GM15510 (cell line): ENCODE data around the gene KCNQ4.

Source experiments
- POLR2A ChIP-seq: IDR thresholded peaks from 3 replicates; pipeline ENCODE4 v1.6.1; 2011; ENCODE audit warnings: borderline replicate concordance; ENCODE audit not compliant: insufficient read length; ENCODE audit errors: extremely low read depth

KCNQ4 gene

DNA sequence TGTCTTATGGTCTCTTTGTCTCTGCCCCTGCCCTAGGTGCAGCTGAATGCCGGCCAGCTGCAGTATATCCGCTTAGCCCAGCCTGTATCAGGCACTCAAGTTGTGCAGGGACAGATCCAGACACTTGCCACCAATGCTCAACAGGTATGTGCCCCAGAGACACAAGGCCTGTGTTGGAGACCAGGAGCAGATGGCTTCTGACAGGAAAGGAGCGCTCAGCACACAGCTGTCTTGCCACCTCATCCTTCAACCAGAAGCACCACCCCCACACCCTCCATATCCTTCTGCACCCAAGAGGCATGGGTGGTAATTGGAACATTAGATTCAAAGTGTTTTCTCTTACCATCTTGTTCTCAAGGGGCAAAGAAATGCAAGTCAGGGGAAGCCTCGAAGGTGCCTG, 17.0 kb upstream of the KCNQ4 start:
- TF ChIP-seq POLR2A = no peak

DNA sequence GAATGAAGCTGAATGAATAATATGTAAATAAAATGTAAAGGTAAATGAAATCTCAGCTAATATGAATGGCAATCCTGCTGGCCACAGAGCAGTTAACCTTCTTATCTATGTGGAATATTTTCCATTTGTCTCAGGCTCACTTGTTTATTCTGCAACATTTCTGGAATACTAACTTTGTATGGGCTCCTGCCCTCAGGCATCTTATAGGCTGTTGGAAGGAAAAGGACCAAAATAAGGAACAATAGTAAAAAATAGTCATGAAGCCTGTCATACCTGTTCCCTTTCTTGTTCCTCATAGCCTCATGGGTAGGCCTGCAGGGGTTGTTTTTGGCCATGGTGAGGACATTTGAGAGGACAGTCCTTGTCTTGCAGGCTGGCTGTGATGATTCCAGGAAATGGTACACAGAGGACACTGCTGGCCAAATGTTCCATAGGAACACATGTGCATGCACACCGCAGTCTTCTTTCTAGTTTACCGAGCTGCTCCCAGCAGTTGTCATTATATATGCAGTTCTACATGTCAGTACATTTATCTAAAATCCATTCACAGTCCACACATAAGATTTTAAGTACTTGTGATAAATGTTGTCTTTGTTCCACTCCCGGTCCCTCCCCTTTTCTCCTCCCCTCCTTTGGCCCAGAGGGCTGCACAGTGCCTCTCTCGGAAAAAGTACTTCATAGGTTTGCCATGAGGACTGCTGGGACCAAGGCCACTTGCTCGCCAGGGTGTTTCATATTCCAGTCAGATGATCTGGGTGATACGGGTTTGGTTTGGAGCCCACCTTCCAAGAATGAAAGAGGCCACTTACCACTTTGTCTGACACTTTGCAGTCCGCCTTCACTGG, 15.2 kb upstream of the KCNQ4 start:
- TF ChIP-seq POLR2A = no peak

DNA sequence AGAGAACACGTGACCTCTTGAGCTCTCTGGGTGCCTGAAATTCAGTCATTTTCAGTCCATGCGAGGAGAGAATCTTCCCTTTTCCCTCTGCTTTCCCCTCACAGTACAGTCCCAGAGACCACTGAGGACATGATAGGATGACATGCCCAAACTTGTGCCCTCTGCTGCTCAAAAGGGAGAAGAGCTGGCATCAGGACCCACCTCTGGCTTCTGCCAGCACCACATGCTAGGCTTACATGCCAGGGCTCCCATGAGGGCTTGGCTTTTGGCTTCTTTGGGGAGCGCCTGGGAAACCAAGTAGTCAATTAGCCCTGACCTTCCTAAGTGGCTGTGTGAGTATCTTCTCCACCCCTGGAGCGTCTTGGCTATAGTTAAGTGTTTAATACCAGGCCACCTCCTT, 13.8 kb upstream of the KCNQ4 start:
- TF ChIP-seq POLR2A = no peak

- TF ChIP-seq POLR2A = no peak
Measured at GRCh38 chr1:40770296-40771070, 13.1 kb upstream of the KCNQ4 start.

GRCh38 chr1:40772146-40772955, 11.2 kb upstream of the KCNQ4 start:
- no peak for TF ChIP-seq POLR2A

DNA sequence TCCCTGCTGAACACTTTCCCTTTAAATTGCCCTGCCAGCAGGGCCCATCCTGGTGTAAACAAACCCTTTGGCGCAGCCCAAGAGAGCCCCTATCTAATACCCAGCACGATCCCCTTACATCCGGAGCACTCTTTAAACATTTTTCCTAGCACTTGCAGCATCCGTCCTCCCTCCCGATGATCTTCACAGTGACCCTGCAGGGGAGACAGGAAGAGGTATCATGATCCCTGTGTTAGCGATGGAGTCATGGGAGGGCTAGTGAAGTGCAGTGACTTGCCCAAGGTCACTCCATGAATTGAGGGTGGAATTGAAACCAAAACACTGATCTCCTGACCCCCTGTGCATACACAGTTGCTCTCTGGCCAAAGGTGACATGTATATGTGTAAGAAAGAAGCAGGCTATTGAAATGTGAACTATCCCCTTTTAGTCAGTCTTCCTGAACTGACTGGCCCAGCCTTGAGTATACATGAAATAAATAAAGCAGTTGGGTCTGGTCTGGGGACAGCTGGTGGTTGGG, 9.8 kb upstream of the KCNQ4 start:
- TF ChIP-seq POLR2A = no peak

DNA sequence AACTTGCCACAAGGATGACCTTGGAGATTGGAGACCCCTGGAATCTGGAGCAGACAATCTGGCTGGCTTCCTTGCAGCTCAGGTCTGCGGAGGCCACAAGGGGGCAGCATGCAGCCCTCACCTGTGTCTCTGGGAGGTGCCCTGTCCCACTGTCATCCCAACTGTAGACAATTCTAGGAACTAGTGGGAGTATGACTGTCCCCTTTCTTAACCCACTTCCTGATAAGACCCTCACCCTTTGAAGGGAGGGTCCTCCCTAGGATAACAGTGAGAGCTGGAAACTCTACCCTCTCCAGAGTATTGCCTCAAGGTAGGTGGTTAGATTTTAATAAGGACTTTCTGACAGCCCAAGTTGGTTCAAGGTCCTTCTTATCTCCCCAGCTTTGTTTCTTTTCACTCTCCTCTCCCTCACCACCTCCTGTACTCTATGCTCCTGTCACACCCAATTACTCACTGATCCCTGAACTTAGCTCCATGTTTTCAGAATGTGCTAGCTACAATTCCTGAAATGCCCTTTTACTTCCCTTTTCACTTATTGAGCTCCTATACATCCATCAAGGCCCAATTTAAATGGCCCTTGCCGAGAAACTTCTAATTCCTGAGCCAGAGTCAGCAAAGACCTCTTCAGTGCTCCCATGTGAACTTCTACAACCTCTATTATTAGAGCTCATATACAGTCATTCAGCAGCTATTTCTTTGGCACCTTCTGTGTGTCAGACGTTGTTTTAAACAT, 9.2 kb upstream of the KCNQ4 start:
- TF ChIP-seq POLR2A = no peak

DNA sequence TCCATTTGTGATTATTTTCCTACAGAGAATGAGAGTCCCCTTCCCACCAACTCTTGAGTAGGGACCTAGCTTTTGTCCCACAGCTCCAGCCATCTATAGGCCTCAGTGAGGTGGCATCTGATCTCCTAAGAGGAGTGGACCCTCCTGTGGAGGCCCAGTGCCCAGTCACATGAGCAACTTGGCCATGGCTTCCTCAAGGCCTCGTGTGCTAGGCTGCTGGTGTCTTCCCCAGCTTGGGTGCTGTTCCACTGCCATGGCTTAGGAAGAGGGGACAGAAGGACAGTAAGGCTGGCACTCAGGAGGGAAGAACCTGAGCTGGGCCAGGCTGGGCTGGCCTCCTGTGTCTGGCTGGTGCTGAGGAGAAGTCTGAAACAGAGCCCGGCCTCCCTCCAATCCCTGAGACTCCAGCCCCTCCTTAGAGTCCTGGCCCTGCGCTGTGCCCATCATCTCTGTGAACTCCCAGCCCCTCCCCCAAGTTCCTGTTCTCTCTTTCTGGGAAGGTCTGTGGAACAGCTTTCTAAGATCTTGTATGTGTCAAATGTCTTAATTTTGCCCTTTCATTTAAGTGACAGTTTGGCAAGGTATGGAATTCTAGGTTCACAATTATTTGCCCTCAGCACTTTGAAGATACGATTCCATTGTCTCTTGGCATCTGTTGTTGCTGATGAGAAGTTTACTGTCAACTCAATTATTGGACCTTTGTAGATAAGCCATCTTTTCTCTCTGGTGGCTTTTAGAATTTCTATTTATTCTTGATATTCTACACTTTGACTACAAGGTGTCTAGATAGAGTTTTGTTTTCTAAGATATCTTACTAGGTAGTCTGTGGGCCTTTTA, 7.1 kb upstream of the KCNQ4 start:
- TF ChIP-seq POLR2A = no peak

DNA sequence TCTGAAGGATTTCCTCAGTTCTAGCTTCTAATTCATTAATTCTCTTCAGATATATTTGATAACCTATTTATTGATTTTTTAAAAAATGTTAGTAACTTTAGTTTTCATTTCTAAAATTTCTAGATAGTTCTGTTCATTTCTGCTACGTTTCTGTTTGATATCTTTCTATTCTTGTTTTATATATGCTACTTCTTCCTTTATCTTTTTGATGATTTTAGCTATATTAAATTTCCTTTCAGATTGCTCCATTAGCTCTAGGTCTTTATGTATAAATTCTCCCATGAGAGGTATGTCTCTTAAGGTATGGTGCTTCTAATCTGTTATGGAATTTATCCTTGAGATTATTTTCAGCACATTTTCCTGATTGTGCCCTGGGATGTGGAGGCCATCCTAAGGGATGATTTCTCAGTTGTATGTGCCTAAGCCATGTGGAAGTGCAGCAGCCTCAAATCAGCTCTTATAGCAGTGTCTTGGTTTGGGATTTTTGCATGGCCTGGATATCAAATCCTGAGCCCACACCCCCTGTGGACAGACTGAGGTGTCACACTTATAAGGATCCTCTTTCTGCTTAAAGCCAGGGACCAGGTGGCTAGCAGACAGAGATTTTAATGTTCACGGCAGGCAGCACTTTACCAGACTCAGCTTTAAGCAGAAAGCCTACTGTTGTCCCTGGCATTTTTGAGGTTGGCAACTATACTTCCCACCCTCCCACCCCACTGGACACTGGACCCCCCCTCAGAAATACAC, 6.2 kb upstream of the KCNQ4 start:
- TF ChIP-seq POLR2A = no peak

DNA sequence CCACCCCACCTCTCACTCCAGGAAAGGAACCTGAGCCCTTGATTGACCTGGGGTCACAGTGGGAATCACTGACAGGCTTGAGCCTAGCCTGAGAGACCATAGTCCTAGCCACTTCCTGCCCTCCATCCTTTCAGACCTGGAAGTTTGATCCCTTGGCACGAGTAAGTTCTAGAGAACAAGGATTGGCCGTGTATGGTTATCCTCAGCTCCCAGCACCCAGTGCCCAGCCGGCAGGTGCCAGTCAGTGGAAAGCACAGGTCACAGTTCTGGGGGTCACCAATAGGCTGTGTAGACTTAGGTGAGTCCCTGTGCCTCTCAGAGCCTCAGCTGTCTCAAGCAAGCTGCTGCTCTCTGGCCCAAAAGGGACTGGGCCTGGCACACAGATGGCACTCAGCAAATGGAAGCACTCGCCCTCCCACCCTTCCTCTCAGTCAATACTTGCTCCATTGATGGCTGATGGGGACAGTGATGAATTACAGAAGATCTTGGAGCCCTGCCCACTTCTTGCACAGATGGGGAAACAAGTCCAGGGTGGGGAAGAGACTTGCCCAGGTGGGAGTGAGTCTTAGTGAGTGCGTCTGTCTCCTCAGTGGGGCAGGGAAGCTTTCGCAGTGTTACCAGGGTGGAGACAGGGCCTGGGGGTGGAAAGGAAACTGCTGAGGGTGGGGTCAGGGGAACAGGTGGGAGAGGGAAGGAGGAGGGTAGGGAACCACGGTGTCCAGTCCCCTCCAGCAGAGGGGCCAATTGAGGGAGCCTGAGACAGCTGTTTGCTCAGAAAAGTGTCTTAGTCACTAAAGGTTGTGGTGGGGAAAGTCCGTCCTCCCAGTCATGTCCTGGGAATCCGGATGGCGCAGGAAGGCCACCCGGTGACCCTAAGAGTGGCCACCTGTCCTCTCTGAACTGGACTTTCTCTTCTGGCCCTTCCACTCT, 2.6 kb upstream of the KCNQ4 start:
- no peak for TF ChIP-seq POLR2A

DNA sequence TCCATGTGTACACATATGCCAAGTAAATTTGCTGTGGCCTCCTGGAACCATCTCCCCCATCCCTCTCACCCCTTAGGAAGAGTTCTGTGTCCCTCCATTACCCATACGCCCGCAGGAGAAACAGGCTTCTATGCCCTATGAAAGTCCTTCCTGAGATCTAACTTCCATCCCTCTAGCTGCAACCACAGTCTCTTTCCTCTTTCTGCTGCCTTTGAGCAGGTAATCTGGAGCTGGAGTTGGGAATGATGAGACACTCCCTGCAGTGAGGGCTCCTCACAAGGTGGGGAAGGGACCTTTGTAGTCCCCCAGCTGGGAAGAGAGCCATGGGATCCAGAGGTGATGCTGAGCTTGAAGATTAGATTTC, 2.0 kb upstream of the KCNQ4 start:
- no peak for TF ChIP-seq POLR2A
